DND-41 (cell line): ENCODE data around the gene SPTAN1.
A peak's percentile ranks its signal among the peaks of the same experiment; 100 is the strongest.

Experiments
- ATAC-seq: fragments of 200-7000 bp; cut with Tn5 transposase; 3 replicates; pipeline ENCODE4 v1.9.1; 2021; ENCODE audit warnings: low read depth; ENCODE audit not compliant: insufficient read depth
- DNase-seq: peaks from one replicate; pipeline ENCODE4 v3.0.0-alpha.2; 2020
- H2AFZ ChIP-seq: 2 replicates; pipeline ENCODE4 v1.6.0; 2012; ENCODE audit warnings: low read depth, low read length
- H3K27ac ChIP-seq: 2 replicates; pipeline ENCODE4 v1.5.1; 2012; ENCODE audit warnings: low read length, inconsistent platforms
- H3K27me3 ChIP-seq: fragments of 200-600 bp; sonication (generic); 2 replicates; pipeline ENCODE4 v1.6.0; 2012; ENCODE audit warnings: low read length, mild to moderate bottlenecking, inconsistent platforms; ENCODE audit not compliant: insufficient read depth, poor library complexity
- H3K36me3 ChIP-seq: 2 replicates; pipeline ENCODE4 v1.5.1; 2012; ENCODE audit warnings: low read length, inconsistent platforms; ENCODE audit not compliant: insufficient read depth
- H3K4me1 ChIP-seq: 2 replicates; pipeline ENCODE4 v1.5.1; 2012; ENCODE audit warnings: mild to moderate bottlenecking, low read length; ENCODE audit not compliant: insufficient read depth
- H3K4me2 ChIP-seq: 2 replicates; pipeline ENCODE4 v1.6.0; 2012; ENCODE audit warnings: mild to moderate bottlenecking, moderate library complexity, low read length, inconsistent platforms; ENCODE audit not compliant: insufficient read depth
- H3K4me3 ChIP-seq, 2 experiments: fragments of 200-600 bp in 1 of 2; shearing (Covaris generic) in 1 of 2; 2 replicates each; pipeline ENCODE4 v1.5.1; 2012 to 2016; ENCODE audit warnings: inconsistent platforms in 2 of 2, low read length in 2 of 2, mild to moderate bottlenecking in 2 of 2, low read depth in 1 of 2, moderate library complexity in 1 of 2
- H3K79me2 ChIP-seq: 2 replicates; pipeline ENCODE4 v1.6.0; 2012; ENCODE audit warnings: low read length, inconsistent platforms; ENCODE audit not compliant: insufficient read depth
- H3K9ac ChIP-seq: 2 replicates; pipeline ENCODE4 v1.6.0; 2012; ENCODE audit warnings: low read depth, mild to moderate bottlenecking, inconsistent platforms, low read length, moderate library complexity
- H3K9me3 ChIP-seq: 2 replicates; pipeline ENCODE4 v1.5.1; 2012; ENCODE audit warnings: low read length, moderate library complexity, mild to moderate bottlenecking, inconsistent platforms; ENCODE audit not compliant: insufficient read depth, severe bottlenecking
- H4K20me1 ChIP-seq: 2 replicates; pipeline ENCODE4 v1.6.0; 2012; ENCODE audit warnings: low read length; ENCODE audit not compliant: insufficient read depth
- CTCF ChIP-seq: IDR thresholded peaks from 2 replicates; pipeline ENCODE4 v1.5.1; 2012; ENCODE audit warnings: borderline replicate concordance, low read length, moderate library complexity, mild to moderate bottlenecking; ENCODE audit not compliant: poor library complexity, severe bottlenecking; ENCODE audit errors: extremely low read depth
- EZH2 ChIP-seq: IDR thresholded peaks from 3 replicates; pipeline ENCODE4 v1.6.1; 2012; ENCODE audit warnings: borderline replicate concordance, low read depth, mild to moderate bottlenecking, moderate library complexity, low read length, inconsistent platforms; ENCODE audit not compliant: severe bottlenecking

The SPTAN1 gene

GRCh38 chr9:128554155-128554862 is 1.9 kb downstream of the SPTAN1 start:
- peaks cover 66% of the 10 kb centered on the region for H3K79me2 ChIP-seq
- H3K27ac ChIP-seq: peak overlapping the region; percentile 38; the same call in 1 of the 2 replicates
- H4K20me1 ChIP-seq: peaks cover 31% of the 10 kb centered on the region
- DNase-seq (no peak), ATAC-seq (no peak)
- no peaks in the 10 kb centered on the region for H3K9me3 ChIP-seq
- peak overlapping the region; percentile 90 for H3K9ac ChIP-seq
- H3K36me3 ChIP-seq: 0 out of 2 replicates have a peak, but pooled peaks cover 4% of the 10 kb centered on the region
- peak overlapping the region; percentile 82 for H3K4me2 ChIP-seq
- no peaks in the 10 kb centered on the region for H3K27me3 ChIP-seq
- no peak overlapping the region for H2AFZ ChIP-seq
- TF ChIP-seq EZH2: no peak
- TF ChIP-seq CTCF: no peak
- H3K4me3 ChIP-seq: peak overlapping the region in 1 of 2 experiments; percentile 89; a peak in 2 of 4 replicates
- peaks cover 61% of the 10 kb centered on the region for H3K4me1 ChIP-seq

GRCh38 chr9:128555180-128555721 is 2.9 kb downstream of the SPTAN1 start:
- Histone ChIP-seq H3K4me2 (peak overlapping the region; percentile 82), H3K4me3 (no peak overlapping the region), H4K20me1 (peaks cover 31% of the 10 kb centered on the region), H2AFZ (no peak overlapping the region), H3K27me3 (no peaks in the 10 kb centered on the region), H3K9me3 (no peaks in the 10 kb centered on the region), H3K27ac (no peak overlapping the region), H3K9ac (no peak overlapping the region), H3K36me3 (0 out of 2 replicates have a peak, but pooled peaks cover 4% of the 10 kb centered on the region), H3K4me1 (peaks cover 61% of the 10 kb centered on the region), H3K79me2 (peaks cover 70% of the 10 kb centered on the region)
- DNase-seq: no peak
- TF ChIP-seq CTCF (no peak), EZH2 (no peak)
- no peak for ATAC-seq

DNA sequence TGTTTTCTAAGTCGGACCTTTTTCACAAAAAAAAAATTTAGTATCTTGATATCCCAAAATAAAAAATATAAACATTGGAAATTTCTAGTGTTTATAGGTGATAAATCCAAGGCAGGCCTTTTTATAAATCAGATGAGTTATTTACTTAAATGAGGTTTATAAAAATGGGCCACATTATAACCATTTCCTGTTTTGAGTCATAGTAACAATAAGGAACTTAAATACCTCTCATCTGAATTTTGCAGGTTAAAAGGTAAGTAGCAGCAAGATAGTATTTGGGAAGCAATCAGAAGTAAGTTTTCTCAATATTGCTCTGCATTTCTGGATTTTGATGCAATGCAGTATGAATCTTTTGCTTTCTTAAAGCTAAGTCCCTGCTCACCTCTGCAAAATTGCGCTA is 3.9 kb downstream of the SPTAN1 start:
- ATAC-seq (no peak), DNase-seq (no peak)
- no peak for TF ChIP-seq EZH2
- no peak for TF ChIP-seq CTCF
- Histone ChIP-seq H3K4me3 (no peak overlapping the region), H3K27ac (no peak overlapping the region), H3K27me3 (no peaks in the 10 kb centered on the region), H3K4me1 (peaks cover 53% of the 10 kb centered on the region), H3K4me2 (no peak overlapping the region), H3K9me3 (no peaks in the 10 kb centered on the region), H3K9ac (no peak overlapping the region), H3K79me2 (peaks cover 78% of the 10 kb centered on the region), H4K20me1 (peaks cover 31% of the 10 kb centered on the region), H3K36me3 (0 out of 2 replicates have a peak, but pooled peaks cover 4% of the 10 kb centered on the region), H2AFZ (no peak overlapping the region)
